GM19043 (cell line): Measurements from ENCODE around the gene MIPEP.

Experiments used
- ATAC-seq: cut with Tn5 transposase; IDR thresholded peaks from one replicate; pipeline ENCODE4 v1.9.1; 2021; ENCODE audit warnings: low read depth; ENCODE audit not compliant: unreplicated experiment

The MIPEP gene

DNA sequence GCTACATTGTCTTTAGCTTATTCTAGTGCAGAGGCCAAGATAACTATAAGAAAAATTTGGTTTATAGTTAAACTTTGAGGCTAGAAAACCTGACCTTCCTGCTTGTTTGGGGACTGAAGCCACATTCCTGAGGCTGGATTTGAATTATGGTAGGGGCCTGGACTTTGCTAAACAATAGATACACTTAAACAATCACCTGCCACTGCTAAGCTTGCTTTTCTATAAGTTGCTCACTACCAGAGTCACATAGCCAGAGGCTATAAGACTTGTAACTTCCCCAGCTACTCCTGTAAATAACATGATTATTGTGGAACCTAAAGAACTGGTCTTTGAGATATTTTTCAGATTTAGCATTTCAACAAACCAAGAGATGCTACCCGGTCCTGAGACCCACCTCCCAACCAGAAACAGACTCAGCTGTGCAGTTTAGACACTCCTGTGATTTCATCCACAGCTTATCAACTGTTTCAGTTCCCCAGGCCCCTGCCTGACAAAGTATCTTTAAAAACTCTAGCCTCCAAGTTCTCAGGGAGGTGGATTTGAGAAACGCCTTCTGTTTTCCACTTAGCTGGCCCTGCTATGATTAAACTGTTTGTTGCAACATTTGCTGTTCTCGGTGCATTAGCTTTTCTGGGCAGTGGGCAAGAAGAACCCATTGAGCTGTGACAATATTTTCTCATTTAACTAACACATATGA is 77.7 kb downstream of the MIPEP start:
- ATAC-seq, result no peak

DNA sequence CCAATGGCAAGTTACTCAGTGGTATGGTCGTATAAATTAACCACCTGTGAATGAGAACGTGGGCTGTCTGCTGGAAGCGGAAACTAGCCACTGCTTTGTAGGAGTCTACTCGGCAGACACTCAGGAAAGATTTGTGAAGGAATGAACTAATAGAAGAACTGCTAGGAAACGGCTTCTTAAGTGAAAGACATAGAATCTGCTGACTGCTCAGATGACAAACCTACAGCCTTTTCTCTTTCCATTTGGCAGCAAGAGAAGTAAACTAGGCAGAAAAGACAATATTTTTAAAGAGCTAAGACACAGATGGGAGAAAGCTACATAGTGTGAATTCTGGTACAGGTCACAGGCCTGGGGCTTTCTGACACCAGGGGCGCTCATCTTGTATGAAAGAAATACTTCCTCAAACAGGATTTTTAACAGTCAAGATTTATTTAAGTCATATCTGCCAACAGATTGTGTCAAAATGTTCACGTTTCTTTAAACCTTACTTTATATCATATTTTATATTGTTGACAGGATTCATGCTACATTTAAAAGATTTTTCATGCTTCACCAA is 78.4 kb downstream of the MIPEP start:
- no peak for ATAC-seq

DNA sequence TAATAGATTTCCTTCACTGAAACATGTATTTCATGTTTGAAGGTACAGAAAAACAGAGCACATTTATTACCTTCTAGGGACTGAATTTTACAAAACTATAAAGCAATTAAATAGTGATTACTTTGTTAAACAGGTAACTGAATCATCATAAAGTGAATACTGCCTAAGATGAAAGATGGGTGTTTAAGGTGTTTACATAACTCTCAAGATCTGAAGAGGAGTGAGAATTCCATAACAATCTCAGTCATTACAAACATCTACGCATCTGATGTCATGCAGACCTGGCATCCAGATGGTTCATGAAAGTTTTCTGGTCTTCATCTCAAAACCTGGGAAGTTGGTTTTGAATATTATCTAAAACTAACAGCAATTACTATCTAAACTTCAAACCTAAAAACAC is 80.4 kb downstream of the MIPEP start:
- ATAC-seq, result no peak

DNA sequence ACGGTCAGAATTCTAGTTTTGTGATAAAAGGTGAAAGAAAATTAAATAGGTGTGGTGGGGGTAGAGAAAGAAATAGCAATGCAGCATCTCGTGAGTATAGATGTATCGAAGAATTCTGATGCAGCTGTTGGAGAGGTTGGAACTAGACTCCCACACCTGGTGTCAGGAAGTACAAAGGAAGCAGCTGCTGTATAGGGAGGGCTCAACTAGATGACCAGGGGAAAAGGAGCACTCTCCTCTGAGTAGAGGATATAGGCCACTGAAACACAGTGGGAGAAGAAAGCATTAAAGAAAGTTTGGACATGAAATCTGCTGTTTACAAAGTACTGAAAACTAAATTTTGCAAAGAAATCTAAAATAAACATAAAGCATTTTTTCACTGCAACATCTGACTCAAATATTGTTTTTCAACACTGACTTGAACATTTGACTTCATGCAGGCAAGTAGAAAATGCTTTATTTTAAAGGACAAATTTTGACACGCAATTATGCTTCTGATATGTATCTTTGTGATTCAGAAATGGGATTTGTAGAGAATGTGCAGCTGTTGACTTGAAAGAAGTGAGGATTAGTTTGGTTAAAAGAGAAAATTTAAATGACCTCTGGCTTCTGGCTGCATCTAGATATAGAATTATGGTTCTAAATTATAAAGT is 82.2 kb downstream of the MIPEP start:
- peak; percentile 13 for ATAC-seq

DNA sequence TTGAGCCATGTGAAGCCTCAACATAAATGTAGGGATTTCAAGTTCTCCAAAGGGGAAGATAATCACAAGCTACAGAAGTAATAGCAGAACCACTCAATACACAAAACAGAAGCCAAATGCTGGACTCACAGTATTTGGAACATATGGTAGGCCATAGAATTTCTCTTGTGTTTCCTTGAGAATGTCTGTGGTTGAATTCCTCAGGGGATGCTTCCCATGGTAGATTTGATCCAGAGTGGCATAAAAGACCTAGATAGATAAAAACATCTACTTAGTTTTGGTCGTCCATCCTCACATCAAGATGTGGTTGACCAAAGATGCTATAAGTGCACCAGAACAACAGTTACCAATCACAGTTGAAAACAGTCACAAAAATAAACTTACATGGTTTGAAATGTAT is 83.4 kb downstream of the MIPEP start:
- no peak for ATAC-seq

DNA sequence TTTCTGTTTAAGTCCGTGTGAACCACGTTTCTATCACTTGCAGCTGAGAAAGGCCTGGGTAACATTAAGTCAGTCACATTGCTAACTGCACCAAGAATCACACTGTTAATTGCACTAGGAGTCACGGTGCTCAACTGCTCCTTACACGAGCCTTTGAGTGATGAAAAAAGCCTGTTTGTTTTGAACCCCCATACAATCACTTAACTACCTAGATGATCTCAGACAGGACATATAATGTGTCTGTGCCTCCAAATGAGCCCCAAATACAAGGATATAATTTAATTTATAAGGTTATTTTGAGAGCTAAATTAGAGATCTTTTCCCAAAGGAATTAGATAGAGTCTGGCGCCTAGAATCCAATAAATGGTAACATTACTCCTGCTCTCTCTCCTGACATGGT is 84.1 kb downstream of the MIPEP start:
- no peak for ATAC-seq

DNA sequence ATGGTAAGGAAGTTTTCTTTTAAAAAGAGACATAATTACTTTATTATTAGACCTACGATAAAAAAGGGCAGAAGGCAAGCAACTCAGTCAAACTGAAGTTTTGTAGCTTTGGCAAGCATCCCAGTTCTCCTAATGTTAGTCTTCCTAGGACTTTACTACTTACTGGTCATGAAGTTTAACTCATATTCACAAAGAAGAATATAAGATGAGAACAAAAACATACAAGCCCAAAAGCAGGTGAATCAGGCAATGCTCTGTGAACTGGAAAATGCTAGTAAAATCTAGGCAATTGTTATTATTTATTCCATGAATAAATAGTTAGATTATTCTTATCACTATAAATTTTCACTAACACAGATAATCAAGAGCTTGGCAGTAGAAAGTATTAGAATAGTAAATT is 85.0 kb downstream of the MIPEP start:
- no peak for ATAC-seq

DNA sequence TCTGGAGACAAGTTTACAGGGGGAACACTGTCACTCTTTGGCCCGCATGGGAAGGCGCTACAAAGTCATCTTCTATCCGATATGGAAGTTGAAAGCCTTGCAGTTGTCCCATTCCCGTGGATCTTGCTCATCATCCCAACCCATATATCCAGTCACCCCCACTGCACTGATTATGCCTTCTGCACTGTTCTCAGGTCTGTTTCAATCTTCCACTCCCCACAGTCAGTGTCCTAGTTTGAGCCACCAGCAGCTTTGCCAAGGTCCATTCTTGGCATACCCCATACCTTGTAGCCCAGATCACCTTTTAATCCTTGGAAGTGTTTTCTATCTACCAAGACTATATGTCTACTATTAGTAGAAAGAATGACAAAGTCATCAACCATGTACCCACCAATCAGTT is 88.1 kb downstream of the MIPEP start:
- ATAC-seq, result no peak

DNA sequence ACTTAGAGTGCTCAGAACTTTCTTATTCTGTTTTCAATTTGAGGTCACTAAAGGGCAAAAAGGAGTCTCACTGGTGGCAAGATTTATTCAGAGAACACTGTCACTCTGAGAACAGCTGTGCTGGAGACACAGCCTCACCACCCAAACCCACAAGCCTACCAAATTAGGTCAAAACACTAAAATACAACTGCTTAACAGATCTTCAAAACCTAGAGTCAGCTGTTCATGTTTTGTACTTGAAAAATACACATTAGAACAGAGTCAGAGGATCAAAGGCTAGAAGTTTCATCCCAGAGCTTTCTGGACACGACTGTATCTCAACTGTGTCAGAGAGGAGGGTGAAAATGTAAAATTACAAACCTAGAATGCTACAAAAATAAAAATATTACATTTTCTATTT is 89.3 kb downstream of the MIPEP start:
- peak; percentile 89 for ATAC-seq

DNA sequence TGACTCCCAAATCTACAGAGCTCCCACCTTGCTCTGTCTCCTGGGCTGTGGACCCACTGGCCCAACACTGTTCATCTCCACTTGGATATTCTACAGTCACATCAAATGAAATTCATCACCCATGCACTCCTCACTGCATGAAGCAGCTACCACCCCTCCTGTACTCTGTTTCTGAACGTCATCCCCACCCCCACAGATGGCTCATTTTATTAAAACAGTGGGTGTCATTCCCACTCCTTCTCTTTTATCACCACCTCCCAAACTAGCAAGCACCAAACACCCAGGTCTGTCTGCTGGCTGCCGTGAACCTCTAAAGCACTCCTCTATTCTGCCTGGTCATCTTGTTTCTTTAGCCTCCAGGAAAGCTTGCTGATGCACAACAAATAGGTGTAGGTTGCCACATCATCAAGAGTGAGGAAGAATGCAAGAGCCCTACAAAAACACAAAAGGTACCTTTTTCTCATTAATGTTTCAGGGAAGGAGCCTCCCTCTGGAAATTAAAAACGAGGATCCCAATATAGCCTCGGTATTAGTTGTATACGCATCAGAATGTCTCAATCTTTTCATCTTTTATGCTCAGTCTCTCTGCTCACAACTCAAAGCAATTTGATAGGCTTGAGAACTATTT is 91.8 kb downstream of the MIPEP start:
- no peak for ATAC-seq

DNA sequence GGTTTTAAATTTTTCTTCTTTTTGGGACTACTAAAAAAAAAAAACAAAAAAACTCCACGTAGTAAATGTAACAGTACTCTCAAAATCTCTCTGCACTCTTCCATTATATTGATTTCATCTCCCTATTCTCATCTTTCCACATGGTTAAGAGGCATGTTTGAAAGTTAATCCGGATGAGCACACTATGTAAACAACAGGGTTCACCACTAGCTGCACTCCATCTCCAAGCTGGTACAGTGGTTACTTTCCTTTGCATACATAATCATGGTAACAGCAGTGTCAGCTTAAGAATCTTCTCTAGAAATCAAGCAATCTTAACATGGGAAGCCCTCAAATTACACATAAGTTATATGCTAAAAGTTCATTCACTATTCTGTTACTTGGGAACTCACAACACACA is 92.6 kb downstream of the MIPEP start:
- no peak for ATAC-seq

DNA sequence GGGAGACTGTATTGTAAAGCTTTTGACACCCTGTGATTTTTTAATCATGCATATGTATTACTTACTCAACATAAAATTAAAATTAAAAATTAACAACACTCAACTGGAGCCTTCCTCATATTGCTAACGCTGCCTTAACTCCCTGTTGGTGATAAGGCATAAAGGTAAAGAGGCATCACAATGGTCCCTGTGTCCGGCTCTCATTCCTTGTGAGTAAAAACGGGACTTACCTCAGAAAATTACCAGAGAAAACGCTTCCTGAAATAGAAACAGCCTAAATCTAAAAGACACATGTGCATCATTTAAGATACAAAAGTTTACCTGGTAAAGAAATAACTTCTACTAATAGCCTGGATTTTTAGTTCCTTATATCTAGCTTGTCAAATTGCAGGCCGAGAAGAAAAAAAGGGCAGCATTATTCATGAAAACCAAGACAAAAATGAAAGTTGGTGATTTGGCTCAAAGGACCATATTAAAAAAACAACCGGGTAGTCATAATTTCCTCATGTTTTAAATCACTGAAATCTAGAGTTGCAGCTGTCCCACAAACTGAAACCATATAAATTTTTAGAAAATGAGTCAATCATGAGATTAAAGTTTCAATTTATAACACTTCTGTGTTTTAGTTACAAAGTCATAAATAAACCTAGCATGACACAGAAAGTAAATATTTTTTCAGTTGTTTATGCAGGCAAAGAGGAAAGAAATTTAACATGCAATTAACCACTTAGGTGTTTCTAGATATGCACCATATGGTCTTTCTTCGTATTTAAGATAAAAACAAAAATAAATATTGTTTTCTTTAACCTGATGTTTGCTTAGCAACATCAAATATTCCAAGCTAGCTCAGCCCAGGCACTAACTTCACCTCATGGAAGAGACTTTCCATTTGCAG is 94.7 kb downstream of the MIPEP start:
- ATAC-seq, result peak; percentile 58

DNA sequence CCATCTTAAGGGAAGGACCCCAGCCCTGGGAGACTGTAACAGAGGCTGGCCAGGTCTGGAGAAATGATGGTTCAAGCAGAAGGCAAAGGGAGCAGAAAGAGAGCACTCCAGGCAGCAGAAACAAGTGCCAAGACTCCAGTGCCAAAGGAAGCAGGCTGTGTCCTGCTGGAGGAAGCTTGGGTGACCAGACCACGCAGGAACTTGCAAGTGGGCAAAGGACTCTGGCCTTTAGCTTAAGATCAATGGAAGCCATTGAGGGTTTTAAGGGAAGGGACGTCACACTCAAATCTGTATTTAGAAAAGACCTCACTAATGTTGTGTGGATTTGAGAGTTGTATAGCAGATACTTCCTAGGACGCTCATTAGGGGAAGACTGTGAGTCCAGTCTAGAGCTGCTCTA is 95.5 kb downstream of the MIPEP start:
- ATAC-seq, result no peak

DNA sequence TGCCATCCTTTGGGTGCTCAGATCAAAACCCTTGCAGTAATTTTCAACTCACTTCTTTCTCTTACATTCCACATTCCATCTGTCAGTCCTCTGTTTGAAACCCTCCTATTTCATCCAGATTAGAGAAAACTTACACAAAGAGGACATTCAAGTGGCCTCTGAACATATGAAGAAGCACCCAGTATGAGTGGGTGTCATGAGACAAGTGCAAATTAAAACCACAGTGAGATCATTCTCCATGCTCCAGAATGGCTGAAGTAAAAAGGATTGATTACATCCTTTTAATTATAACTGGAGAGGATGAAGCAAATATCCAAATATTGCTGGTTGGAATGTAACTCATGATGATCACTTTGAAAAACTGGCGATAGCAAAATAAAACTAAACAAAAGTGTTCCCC is 96.5 kb downstream of the MIPEP start:
- no peak for ATAC-seq

DNA sequence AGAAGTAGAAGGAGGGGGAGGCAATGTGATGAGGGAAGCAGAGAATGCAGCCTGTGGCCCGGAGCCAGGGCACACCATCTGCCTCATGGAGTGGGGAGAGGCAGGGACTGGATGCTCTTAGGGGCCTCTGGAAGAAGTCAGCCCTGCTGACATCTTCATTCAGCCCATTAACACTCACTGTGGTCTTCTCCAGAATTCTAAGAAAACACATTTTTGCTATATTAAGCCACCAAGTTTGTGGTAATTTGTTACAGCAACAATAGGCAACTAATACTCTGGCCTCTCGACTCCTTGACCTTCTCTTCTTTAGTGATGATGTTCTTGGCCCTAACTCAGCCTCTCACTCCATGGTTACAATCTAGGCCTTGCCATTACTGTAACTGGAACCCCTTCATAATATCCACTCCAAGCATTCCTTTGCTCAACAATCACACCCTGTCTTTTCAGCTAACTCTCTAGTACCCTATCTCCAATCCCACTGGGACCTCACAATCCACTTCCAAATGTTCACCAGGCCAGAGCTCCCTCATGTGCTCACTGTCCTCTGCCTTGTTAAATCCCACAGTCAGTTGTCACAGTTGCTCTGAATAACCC is 98.5 kb downstream of the MIPEP start:
- ATAC-seq, result no peak

DNA sequence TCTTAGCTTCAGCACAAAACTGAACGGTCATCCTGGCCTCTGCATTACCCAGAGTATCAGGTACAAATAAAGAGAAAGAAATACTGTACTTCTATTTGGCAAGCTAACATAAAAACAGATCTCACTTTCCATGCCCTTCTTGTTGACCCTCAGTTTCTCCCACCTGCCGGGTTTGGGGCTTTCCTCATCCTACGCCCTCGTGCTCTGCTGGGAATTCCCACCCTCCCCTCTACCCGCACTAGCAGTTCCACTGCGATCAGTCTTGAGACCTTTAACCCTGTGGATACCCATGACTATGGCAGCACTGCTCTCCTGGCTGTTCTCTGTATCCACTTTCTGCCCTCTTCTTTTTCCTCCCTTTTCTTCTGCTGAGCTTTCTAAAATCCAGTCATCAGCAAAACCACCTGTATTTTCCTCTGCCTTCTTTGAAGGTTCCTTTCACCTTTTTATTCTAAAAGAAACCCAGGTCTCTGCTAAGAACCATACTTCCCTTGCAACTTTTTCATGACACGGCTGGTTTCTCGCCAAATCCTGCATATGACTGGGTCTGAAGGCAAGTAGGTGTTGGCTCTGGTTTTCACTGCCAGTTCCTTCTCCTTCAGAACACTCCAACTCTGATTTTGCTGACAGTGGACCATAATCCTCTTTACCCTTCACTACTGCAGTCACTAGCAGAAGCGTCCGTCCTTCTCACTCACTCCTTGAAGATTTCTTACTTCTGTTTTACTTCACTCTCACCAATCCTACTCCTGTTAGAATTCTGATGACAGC is 99.4 kb downstream of the MIPEP start:
- no peak for ATAC-seq

DNA sequence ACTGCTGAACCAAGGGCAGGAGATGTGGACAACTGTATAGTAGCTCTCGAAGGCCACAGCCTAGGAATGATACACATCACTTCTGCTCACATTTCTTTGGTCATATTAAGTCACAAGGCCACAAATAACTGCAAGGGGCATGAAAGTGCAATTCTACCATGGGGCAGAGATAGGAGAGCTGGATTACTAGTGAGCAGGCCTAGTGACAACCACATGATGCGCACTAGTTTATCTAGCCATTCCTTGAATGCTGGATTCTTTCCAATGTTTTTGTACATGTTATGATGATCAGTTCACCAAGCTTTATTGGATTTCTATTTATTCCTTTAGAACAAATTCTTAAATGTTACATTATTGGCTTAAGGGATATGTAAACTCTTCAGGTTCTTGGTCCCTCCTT is 100.7 kb downstream of the MIPEP start:
- no peak for ATAC-seq

DNA sequence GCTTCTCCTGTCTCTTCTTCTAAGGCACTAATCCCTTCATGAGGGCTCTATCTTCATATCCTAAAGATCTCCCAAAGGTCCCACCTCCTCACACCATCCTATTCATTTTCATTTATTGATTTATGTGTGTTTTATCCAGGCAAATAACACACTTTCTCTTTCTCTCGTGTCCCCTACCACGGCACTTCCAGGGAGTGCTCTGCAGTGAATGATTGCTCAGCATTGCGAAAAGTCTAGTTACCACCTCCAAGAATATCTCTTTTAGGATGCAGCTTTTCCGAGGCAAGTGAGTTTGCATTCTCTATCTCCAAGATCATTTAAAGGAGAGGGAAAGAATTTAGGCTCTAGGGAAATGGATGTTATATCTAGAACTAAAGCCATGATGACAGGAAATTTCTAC is 101.7 kb downstream of the MIPEP start:
- ATAC-seq, result no peak

DNA sequence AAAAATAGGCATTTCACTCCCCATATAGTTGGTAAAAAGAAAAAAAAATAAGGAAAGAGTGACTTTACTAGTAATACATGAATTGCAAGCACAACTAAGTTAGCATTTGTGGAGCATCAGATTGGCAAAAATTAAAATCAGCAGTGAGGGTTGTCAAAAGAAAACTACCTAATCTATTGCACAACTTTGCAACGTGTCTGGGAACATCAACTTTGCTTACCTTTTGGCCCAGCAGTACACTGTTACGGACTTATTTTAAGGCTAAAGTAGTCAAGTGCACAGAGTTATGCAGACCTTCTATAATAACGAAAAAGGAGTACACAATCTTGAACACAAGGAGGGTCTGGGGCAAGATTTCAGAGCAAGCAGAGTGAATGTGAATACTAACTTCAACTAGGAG is 102.6 kb downstream of the MIPEP start:
- ATAC-seq, result no peak

DNA sequence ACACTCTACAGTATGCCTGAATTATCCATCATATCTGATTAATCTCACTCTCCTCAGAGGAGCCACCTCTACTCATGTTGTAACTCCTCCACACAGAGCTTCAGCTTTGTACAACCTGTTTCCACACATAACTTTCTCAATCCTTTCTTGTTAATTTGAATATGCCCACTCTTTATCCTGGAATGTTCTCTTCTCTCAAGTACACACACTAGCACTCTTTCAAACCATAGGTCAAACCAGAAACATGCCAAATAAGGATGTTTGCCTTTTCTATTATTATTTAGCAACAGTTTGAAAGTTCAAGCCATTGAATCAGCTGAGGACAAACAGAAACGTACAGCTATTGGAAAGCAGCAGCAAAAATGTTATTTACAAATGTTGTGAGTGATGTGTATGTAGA is 110.3 kb downstream of the MIPEP start:
- no peak for ATAC-seq
